Measurements from ENCODE around the gene SGMS1.

DNA sequence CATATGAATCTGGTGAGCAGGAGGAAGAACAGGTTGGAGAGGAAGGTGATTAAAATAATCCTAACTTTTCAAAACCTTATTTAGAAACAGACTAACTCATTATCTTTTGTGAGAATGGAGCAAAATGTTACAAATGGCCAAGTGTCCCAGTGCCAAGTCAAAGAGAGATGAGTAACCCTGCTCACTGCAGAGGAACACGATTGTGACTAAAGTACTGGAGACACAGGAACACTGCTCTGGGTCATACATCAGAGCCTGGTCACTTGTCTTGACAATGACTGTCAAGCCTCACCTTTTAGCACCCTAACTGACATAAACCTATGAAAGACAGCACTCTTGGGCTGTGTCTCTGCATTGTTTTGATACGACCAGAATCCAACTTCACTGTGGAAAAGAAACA, 108.8 kb downstream of the SGMS1 start:
- TF ChIP-seq, protein P1, sequence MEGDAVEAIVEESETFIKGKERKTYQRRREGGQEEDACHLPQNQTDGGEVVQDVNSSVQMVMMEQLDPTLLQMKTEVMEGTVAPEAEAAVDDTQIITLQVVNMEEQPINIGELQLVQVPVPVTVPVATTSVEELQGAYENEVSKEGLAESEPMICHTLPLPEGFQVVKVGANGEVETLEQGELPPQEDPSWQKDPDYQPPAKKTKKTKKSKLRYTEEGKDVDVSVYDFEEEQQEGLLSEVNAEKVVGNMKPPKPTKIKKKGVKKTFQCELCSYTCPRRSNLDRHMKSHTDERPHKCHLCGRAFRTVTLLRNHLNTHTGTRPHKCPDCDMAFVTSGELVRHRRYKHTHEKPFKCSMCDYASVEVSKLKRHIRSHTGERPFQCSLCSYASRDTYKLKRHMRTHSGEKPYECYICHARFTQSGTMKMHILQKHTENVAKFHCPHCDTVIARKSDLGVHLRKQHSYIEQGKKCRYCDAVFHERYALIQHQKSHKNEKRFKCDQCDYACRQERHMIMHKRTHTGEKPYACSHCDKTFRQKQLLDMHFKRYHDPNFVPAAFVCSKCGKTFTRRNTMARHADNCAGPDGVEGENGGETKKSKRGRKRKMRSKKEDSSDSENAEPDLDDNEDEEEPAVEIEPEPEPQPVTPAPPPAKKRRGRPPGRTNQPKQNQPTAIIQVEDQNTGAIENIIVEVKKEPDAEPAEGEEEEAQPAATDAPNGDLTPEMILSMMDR (IDR thresholded peaks at IDR 0.05): no peak
- no peak for TF ChIP-seq EZH2 (IDR thresholded peaks at IDR 0.05; ENCODE audit: borderline replicate concordance, insufficient read depth, low read depth, low read length, poor library complexity, severe bottlenecking)
